GM03348 (cell line): ENCODE results near the gene CR1L.
"Not testable (repeated sequence)": the region's sequence is repeated elsewhere in the genome, so short reads cannot be mapped to it uniquely, and the experiment has no call there.

Experiments used
- DNase-seq: peaks from one replicate; pipeline ENCODE4 v3.0.0; 2012; ENCODE audit warnings: low spot score

The CR1L gene

DNA sequence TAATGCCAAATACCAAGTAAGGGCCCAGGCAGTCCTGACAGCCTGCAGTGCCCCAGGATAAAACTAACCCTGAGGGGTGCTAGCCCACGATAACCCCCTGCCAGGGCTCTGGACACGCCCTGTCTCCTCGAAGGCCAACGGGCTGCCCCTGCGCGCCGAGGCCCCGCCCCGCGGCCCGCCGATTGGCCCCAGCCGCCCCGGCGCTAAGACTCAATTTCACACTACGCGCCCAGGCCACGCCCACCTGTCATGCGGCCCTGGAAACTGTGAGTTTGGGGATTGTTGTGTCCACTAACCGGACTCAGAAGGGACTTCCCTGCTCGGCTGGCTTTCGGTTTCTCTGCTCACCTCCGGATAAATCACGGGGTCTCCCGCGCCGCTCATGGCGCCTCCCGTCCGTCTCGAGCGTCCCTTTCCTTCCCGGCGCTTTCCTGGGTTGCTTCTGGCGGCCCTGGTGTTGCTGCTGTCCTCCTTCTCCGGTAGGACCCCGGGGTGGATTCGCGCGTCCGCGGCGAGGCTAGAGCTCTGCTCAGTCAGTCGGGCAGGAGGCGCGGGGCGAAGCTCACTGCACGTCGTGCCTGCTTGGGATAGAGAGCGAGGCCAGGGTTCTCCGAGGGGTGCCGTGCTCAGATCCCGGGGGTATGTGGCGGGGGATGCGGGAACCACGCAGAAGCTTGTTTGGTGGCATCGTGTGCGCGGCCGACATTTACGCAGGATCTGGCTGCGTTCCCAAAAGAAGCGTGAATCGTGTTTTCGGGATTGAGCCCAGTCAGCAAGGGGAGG is at the start of gene CR1L:
TSS of gene CR1L (plus strand) at position 282 of the 783 bp plus-strand sequence. CDS start at position 383, 101 bp downstream.
- DNase-seq = peak; percentile 93

DNA sequence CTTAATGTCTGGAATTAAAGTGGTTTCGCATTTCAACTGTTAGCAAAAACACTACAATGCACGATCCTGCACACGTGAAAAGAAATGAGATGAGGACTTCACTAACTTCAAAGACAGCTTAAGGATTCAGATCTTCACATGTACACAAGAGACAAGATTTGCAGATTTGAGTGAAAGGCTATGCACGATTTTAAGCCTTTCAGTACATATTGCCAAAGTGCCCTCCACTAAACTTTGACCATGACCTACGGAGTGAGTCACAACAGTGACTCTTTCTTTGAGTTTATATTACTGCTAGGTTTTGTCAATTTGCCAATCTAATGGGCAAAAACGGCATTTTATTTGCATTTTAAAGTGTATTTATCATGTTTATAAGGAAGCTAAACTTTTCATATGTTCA is 41.2 kb upstream of the CR1L start:
- DNase-seq = no peak

GRCh38 chr1:207605444-207606361 is 39.2 kb upstream of the CR1L start:
- no peak for DNase-seq

- no peak for DNase-seq
Observed at GRCh38 chr1:207606362-207606755, 38.6 kb upstream of the CR1L start.

DNA sequence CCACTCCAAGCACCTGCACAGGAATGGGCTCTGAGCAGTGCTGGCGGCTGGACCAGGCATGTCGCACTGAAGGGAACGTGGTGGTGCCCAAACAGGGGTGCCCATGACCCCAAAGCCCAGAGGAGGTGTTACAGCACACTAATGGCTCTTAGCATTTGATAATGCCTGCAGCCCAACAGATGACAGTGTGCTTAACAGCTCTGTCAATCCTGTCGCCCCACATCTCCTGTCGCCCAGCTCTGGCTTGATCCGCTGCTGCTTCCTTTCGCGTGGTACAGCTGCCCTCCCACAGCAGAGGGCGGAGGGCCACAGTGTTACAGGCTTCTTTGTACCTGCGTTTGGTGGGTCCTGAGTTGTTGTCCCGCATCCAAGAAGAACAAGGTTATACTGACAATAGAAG is 32.2 kb upstream of the CR1L start:
- DNase-seq = no peak

DNA sequence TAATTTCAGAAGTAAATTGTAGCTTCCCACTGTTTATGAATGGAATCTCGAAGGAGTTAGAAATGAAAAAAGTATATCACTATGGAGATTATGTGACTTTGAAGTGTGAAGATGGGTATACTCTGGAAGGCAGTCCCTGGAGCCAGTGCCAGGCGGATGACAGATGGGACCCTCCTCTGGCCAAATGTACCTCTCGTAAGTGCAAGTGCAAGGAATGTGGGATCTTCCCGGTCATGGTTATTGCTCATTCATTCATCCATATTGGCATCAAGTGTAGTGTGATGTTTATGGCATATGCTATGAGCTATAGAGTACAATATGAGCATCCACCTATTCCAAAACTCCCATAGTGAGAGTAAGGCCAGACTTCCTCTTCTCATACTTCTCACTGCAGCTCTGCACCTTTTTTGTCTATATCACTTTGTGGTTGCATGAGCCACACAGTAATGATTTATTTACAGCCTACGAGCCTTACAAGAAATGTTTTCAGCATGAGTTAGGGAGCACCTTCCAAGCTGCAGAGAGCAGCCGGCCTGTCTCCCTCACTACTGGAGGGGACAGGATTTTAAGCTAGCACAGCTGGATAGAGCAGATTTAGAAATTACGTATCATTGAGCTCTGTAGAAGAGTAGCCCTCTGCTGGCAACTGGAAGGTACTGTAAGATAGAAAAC is 24.9 kb upstream of the CR1L start:
- peak; percentile 77 for DNase-seq

DNA sequence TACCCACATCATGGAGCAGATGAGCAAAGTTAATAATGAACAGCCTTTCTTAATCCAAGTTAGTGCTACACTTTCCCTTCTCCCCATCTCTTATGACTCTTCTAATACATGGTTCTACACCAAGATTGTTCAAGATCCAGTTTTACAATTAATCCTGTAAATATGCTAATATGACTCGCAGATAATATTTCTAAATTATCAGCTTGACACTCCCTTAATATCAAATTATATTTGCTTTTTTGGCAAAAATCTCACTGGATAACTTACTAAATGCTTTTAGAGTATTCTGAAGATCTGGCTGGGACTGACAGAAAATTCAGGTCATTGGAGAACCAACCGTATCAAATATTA is 24.4 kb upstream of the CR1L start:
- DNase-seq = no peak

DNA sequence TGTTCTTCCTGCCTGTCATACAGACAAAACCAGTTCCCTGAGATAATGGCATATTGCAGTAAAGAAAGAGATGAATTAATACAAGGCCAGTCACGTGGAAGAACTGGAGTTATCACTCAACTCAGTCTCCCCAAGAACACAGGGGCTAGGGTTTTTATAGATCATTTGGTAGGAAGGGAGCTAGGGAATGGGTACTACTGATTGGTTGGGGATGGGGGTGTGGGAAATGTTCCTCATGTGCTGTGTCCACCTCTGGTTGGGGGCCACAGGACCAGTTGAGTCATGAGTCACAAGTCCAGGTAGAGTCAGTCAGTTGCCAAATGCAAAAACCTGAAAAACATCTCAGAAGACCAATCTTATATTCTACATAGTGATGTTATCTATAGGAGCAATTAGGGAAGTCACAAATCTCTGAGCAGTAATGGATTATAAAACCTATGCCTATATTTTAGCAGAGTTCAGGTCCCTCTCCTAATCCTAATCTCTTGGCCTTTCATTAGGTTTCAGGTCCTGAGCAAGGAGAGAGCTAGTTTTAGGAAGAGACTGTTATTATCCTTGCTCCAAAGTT is 19.3 kb upstream of the CR1L start:
- not testable (repeated sequence) for DNase-seq

- no peak for DNase-seq
Observed at GRCh38 chr1:207626972-207627337, 18.0 kb upstream of the CR1L start.

GRCh38 chr1:207627496-207627895 is 17.4 kb upstream of the CR1L start:
- DNase-seq = no peak

DNA sequence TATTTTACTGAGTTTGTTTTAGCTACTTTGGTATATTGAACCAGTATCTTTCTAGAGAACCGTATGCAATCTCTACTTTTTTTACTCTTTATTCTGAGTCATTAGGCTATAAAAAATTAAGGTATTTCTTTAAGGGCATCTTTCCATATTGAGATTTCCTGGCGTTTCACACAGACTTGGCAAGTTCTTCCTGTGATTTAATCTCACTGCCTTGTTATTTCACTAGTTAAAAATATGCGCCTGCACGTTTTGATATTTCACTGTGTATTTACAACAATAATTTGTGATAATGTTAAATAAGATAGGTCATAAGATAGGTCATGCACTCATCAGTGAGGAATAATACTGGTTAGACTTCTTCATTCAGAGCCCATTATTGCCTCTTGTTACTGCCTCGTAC is 16.2 kb upstream of the CR1L start:
- DNase-seq = no peak

DNA sequence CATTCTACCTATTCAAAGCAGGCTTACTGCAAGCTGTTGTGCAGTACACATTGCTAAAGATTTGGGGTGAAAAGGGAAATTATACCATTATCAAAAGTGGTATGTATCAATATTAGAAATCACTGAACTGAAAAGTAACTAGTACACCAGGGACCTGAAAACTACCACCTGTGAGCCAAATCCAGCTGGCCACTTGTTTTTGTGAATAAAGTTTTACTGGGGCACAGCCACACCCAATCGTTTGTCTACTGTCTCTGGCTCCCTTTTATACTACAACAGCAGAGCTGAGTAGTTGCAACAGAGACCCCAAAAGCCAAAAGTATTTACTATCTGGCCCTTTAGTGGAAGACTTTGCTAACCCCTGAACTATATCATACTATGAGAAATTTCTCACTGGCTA is 13.8 kb upstream of the CR1L start:
- DNase-seq = no peak

GRCh38 chr1:207633226-207633625 is 11.7 kb upstream of the CR1L start:
- no peak for DNase-seq

GRCh38 chr1:207633699-207634289 is 11.1 kb upstream of the CR1L start:
- not testable (repeated sequence) for DNase-seq

- DNase-seq = not testable (repeated sequence)
Observed at GRCh38 chr1:207634293-207634692, 10.6 kb upstream of the CR1L start.

- not testable (repeated sequence) for DNase-seq
Observed at GRCh38 chr1:207635569-207636186, 9.3 kb upstream of the CR1L start.

DNA sequence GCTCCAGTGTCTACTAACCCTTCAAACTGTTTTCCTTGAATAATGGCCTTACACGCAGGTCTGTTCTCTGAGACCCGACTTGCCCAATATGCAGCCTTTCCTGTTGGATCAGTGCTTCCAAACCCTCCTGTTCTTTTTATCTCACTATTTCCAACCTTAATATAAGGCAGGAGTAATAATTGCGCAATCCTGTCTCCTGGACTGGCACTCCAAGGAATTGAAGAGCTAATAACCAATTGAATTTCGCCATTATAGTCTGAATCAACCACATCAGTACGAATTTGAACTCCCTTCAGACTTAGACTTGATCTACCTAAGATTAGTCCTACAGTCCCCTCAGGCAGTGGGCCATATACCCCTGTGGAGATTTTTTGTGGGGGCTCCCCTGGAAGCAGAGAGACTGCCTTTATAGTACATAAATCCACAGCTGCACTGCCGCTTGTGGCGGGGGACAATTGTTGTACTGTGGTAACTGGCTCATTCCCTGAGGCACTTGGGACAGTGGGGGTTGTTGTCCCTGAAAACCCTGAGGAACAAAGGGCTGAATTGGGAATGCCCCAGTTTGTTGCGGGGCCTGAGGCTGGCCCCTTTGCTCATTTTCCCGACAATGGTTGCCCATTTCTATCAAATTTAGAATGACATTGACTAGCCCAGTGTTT is 6.3 kb upstream of the CR1L start:
- DNase-seq = not testable (repeated sequence)

DNA sequence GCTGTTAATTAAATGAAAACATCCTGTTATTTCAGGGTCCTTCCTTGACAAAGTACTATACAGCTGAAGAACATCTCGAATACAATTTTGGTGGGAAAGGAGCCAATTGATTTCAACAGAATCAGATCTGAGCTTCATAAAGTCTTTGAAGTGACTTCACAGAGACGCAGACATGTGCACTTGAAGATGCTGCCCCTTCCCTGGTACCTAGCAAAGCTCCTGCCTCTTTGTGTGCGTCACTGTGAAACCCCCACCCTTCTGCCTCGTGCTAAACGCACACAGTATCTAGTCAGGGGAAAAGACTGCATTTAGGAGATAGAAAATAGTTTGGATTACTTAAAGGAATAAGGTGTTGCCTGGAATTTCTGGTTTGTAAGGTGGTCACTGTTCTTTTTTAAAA is 5.6 kb upstream of the CR1L start:
- not testable (repeated sequence) for DNase-seq

GRCh38 chr1:207644166-207644851 is 624 bp upstream of the CR1L start:
- DNase-seq = no peak

DNA sequence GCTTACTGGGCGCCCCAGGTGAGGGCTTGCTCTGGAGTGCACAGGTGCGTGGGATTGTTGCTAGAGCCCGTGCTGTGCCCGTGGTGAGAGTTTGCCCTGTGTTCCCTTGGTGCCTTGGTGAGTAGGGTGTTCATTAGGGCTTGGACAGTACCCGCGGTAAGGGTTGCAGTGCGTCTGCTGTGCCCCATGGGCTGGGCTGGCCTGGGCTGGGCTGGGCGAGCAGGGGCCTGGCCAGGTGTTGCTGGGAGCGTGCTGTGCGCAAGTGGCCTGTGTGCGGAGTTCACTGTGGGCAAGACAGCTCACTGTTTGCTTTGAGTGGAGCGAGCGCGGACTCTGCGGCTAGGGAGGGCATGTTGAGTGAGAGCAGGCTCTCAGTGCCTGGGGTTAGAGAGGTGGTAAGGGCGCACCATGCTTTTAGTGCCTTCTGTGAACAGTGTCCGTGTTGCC is 725 bp downstream of the CR1L start:
- no peak for DNase-seq
